HG02571 (cell line): Measurements from ENCODE around the gene ERBB3.
A peak's percentile ranks its signal among the peaks of the same experiment; 100 is the strongest.
"Not testable (repeated sequence)": the region's sequence is repeated elsewhere in the genome, so short reads cannot be mapped to it uniquely, and the experiment has no call there.

Experiments
- ATAC-seq: cut with Tn5 transposase; IDR thresholded peaks from one replicate; pipeline ENCODE4 v1.9.1; 2021; ENCODE audit warnings: mild to moderate bottlenecking, moderate library complexity; ENCODE audit not compliant: unreplicated experiment

ERBB3 gene

GRCh38 chr12:56079723-56080555 is at the start of gene ERBB3:
Gene ERBB3 (plus strand): TSS chr12:56080165. CDS start chr12:56080301, 136 bp downstream.
- no peak for ATAC-seq

- ATAC-seq: no peak
Measured at GRCh38 chr12:56031987-56032386, 48.0 kb upstream of the ERBB3 start.

GRCh38 chr12:56034586-56035332 is 45.2 kb upstream of the ERBB3 start:
- ATAC-seq: no peak

GRCh38 chr12:56037161-56037560 is 42.8 kb upstream of the ERBB3 start:
- ATAC-seq: no peak

- ATAC-seq: no peak
Measured at GRCh38 chr12:56038022-56038655, 41.8 kb upstream of the ERBB3 start.

- no peak for ATAC-seq
Measured at GRCh38 chr12:56040151-56040550, 39.8 kb upstream of the ERBB3 start.

GRCh38 chr12:56040963-56041551 is 38.9 kb upstream of the ERBB3 start:
- ATAC-seq: no peak

GRCh38 chr12:56041552-56042429 is 38.2 kb upstream of the ERBB3 start, which contains the start of gene RPS26:
Gene RPS26 (plus strand): TSS chr12:56041918. CDS start chr12:56042167, 249 bp downstream.
- peak; percentile 88 for ATAC-seq

GRCh38 chr12:56042430-56042813 is 37.5 kb upstream of the ERBB3 start:
- not testable (repeated sequence) for ATAC-seq

GRCh38 chr12:56042843-56043242 is 37.1 kb upstream of the ERBB3 start:
- no peak for ATAC-seq

GRCh38 chr12:56046027-56046780 is 33.8 kb upstream of the ERBB3 start:
- no peak for ATAC-seq

- no peak for ATAC-seq
Measured at GRCh38 chr12:56053407-56053893, 26.5 kb upstream of the ERBB3 start.

GRCh38 chr12:56059964-56060363 is 20.0 kb upstream of the ERBB3 start:
- not testable (repeated sequence) for ATAC-seq

GRCh38 chr12:56061982-56062381 is 18.0 kb upstream of the ERBB3 start:
- no peak for ATAC-seq

GRCh38 chr12:56062996-56063395 is 17.0 kb upstream of the ERBB3 start:
- ATAC-seq: no peak

GRCh38 chr12:56071648-56072047 is 8.3 kb upstream of the ERBB3 start:
- no peak for ATAC-seq

GRCh38 chr12:56074396-56074795 is 5.6 kb upstream of the ERBB3 start:
- ATAC-seq: no peak

- ATAC-seq: not testable (repeated sequence)
Measured at GRCh38 chr12:56077966-56078365, 2.0 kb upstream of the ERBB3 start.

GRCh38 chr12:56078427-56078826 is 1.5 kb upstream of the ERBB3 start:
- ATAC-seq: no peak
